Trophoblast cell (in vitro differentiated cells and primary cell): ENCODE results near the gene ZNF562.

Experiments used
- DNase-seq, 2 donors: peaks; one replicate each; pipeline ENCODE4 v3.0.0-alpha.2; 2016
- H2AFZ ChIP-seq: 2 replicates; pipeline ENCODE4 v1.6.1; 2013; ENCODE audit warnings: low read length, moderate library complexity, mild to moderate bottlenecking; ENCODE audit not compliant: insufficient read depth, poor library complexity
- H2AK5ac ChIP-seq: 2 replicates; pipeline ENCODE4 v1.6.1; 2013; ENCODE audit warnings: mild to moderate bottlenecking, low read length
- H2BK120ac ChIP-seq: 2 replicates; pipeline ENCODE4 v1.6.1; 2013; ENCODE audit warnings: low read length, mild to moderate bottlenecking, moderate library complexity; ENCODE audit not compliant: insufficient read depth, poor library complexity
- H2BK12ac ChIP-seq: 2 replicates; pipeline ENCODE4 v1.6.1; 2013; ENCODE audit warnings: mild to moderate bottlenecking, low read length, moderate library complexity
- H2BK5ac ChIP-seq: 2 replicates; pipeline ENCODE4 v1.6.1; 2013; ENCODE audit warnings: low read length, low read depth, moderate library complexity, mild to moderate bottlenecking; ENCODE audit not compliant: poor library complexity
- H3K14ac ChIP-seq: 2 replicates; pipeline ENCODE4 v1.6.1; 2013; ENCODE audit warnings: mild to moderate bottlenecking, low read length
- H3K18ac ChIP-seq: 2 replicates; pipeline ENCODE4 v1.6.1; 2013; ENCODE audit warnings: mild to moderate bottlenecking, low read length
- H3K23ac ChIP-seq: 2 replicates; pipeline ENCODE4 v1.6.1; 2013; ENCODE audit warnings: low read length
- H3K27ac ChIP-seq: 2 replicates; pipeline ENCODE4 v1.5.1; 2013; ENCODE audit warnings: low read depth, mild to moderate bottlenecking, inconsistent platforms, low read length, moderate library complexity
- H3K27me3 ChIP-seq: 2 replicates; pipeline ENCODE4 v1.6.1; 2013; ENCODE audit warnings: inconsistent platforms, mild to moderate bottlenecking, low read length, moderate library complexity; ENCODE audit not compliant: insufficient read depth
- H3K36me3 ChIP-seq, 2 experiments: 1 replicate in 1 of 2; 2 replicates in 1 of 2; pipeline ENCODE4 v1.6.1; 2013; ENCODE audit warnings: low read length in 2 of 2, mild to moderate bottlenecking in 2 of 2, moderate library complexity in 1 of 2; ENCODE audit not compliant: insufficient read depth in 2 of 2, control insufficient read depth in 1 of 2
- H3K4ac ChIP-seq: 2 replicates; pipeline ENCODE4 v1.6.1; 2013; ENCODE audit warnings: low read depth, mild to moderate bottlenecking, low read length, moderate library complexity
- H3K4me1 ChIP-seq, 2 experiments: 1 replicate in 1 of 2; 2 replicates in 1 of 2; pipeline ENCODE4 v1.6.1; 2013; ENCODE audit warnings: low read length in 2 of 2, mild to moderate bottlenecking in 2 of 2, moderate library complexity in 1 of 2; ENCODE audit not compliant: insufficient read depth in 2 of 2, control insufficient read depth in 1 of 2
- H3K4me2 ChIP-seq: 2 replicates; pipeline ENCODE4 v1.6.1; 2013; ENCODE audit warnings: inconsistent platforms, mild to moderate bottlenecking, low read length, moderate library complexity
- H3K4me3 ChIP-seq: 2 replicates; pipeline ENCODE4 v1.5.1; 2013; ENCODE audit warnings: mild to moderate bottlenecking, low read depth, low read length, inconsistent platforms
- H3K79me1 ChIP-seq: one replicate; pipeline ENCODE4 v1.6.1; 2013; ENCODE audit warnings: low read length
- H3K79me2 ChIP-seq: 2 replicates; pipeline ENCODE4 v1.6.1; 2013; ENCODE audit warnings: low read length, mild to moderate bottlenecking; ENCODE audit not compliant: control insufficient read depth, insufficient read depth, poor library complexity
- H3K9ac ChIP-seq: 2 replicates; pipeline ENCODE4 v1.6.1; 2013; ENCODE audit warnings: mild to moderate bottlenecking, low read length
- H3K9me3 ChIP-seq: 2 replicates; pipeline ENCODE4 v1.6.1; 2013; ENCODE audit warnings: low read depth, mild to moderate bottlenecking, control low read depth, inconsistent platforms, low read length; ENCODE audit not compliant: insufficient read depth
- H4K12ac ChIP-seq: 2 replicates; pipeline ENCODE4 v1.6.1; 2013; ENCODE audit warnings: low read depth, mild to moderate bottlenecking, low read length, moderate library complexity
- H4K8ac ChIP-seq: 2 replicates; pipeline ENCODE4 v1.6.1; 2013; ENCODE audit warnings: low read depth, mild to moderate bottlenecking, low read length, moderate library complexity
- H4K91ac ChIP-seq: one replicate; pipeline ENCODE4 v1.6.1; 2013; ENCODE audit warnings: low read depth, mild to moderate bottlenecking, low read length, moderate library complexity
- WGBS: extraction: QIAGEN DNeasy Blood & Tissue Kit; methylation state at CpG from one replicate; pipeline ENCODE4 v1.1.7; 2013; ENCODE audit warnings: missing lambda C conversion rate; ENCODE audit not compliant: insufficient read length, insufficient coverage; ENCODE audit errors: extremely low coverage; 5-methylcytosine and 5-hydroxymethylcytosine counted together

Gene ZNF562

DNA sequence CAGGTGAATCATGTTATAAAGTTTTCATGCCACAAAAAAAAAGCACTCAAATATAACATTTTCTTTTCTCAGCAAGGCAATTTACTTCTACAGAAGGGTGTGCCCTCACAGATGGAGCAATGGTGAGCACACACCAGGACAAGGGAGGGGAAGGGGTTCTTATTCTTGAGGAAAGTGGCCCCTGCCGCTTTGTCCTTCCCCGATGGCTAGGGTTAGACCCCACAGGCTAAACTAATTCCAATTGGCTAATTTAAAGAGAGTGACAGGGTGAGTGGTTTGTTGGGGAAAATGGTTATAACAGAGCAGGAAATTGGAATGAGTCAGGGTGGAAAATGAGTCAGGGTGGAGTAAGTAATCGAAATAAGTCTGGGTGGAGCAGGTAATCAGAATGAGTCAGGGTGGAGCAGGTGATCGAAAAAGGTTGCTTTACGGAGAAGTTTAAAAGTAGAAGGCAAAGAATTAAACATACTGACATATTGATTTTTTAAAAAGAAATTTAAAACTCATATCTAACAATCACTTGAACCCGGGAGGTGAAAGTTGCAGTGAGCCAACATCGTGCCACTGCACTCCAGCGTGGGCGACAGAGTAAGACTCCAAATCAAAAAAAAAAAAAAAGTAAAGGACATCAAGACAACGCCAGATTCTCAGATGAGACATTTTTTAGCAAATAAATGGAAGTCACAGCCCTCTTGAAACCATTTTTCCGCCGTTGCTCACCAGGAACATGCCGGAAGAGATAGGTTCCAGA, 813 bp downstream of the ZNF562 start:
- peak overlapping the region; percentile 73 for H3K4me2 ChIP-seq
- H2BK12ac ChIP-seq, result no peak overlapping the region
- peaks cover 10% of the 10 kb centered on the region for H3K9me3 ChIP-seq
- no peak overlapping the region for H3K14ac ChIP-seq
- H3K79me2 ChIP-seq, result no peaks in the 10 kb centered on the region
- peak overlapping the region; percentile 1 for H2AFZ ChIP-seq
- peak overlapping the region; percentile 16 for H4K8ac ChIP-seq
- peak overlapping the region; percentile 33 for H3K4ac ChIP-seq
- no peak overlapping the region for H2AK5ac ChIP-seq
- H3K23ac ChIP-seq, result no peak overlapping the region
- peak overlapping the region; percentile 31 for H4K91ac ChIP-seq
- peak in 1 of 2 donors; percentile 26 for DNase-seq
- peak overlapping the region; percentile 87 for H3K27ac ChIP-seq
- H3K27me3 ChIP-seq, result no peaks in the 10 kb centered on the region
- H2BK5ac ChIP-seq, result peak overlapping the region; percentile 10
- H4K12ac ChIP-seq, result no peak overlapping the region
- peaks cover 0 to 3% of the 10 kb centered on the region in 2 experiments for H3K36me3 ChIP-seq
- no peak overlapping the region for H2BK120ac ChIP-seq
- peak overlapping the region; percentile 86 for H3K4me3 ChIP-seq
- H3K4me1 ChIP-seq, result peaks cover 0 to 3% of the 10 kb centered on the region in 2 experiments
- no CpG with 5 or more reads among the region's 13 CpGs for WGBS
- peak overlapping the region; percentile 92 for H3K9ac ChIP-seq
- H3K79me1 ChIP-seq, result peaks cover 4% of the 10 kb centered on the region
- H3K18ac ChIP-seq, result no peak overlapping the region

DNA sequence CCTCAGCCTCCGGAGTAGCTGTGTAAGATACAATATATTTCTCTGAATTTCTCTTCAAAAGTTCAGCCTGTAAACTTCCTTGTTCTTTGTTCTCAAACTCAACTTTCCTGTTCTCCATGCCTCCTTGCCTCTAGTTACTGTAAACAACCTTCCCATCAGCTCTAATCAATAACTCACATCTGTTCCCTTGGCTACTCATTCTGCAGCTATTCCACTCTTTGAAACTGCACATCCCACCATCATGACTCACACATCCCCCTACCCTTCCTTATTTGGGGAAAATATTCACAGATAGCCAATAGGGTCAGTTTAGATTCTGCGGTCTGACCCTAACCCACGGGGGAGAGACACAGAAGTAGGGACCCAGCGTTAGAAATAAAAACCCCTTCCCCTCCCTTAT, 2.0 kb downstream of the ZNF562 start:
- no peak overlapping the region for H3K9ac ChIP-seq
- H3K18ac ChIP-seq, result no peak overlapping the region
- peaks cover 1 to 6% of the 10 kb centered on the region in 2 experiments for H3K36me3 ChIP-seq
- peak in 1 of 2 donors; percentile 59 for DNase-seq
- H2BK5ac ChIP-seq, result no peak overlapping the region
- peaks cover 4% of the 10 kb centered on the region for H3K79me1 ChIP-seq
- no peaks in the 10 kb centered on the region for H3K27me3 ChIP-seq
- H3K4me2 ChIP-seq, result peak overlapping the region; percentile 28
- H4K12ac ChIP-seq, result no peak overlapping the region
- WGBS, result no CpG with 5 or more reads among the region's 4 CpGs
- H3K23ac ChIP-seq, result no peak overlapping the region
- H3K4me1 ChIP-seq, result peaks cover 0 to 3% of the 10 kb centered on the region in 2 experiments
- no peak overlapping the region for H3K4ac ChIP-seq
- H2AK5ac ChIP-seq, result no peak overlapping the region
- H2BK12ac ChIP-seq, result no peak overlapping the region
- no peak overlapping the region for H3K14ac ChIP-seq
- H4K8ac ChIP-seq, result no peak overlapping the region
- peaks cover 10% of the 10 kb centered on the region for H3K9me3 ChIP-seq
- no peak overlapping the region for H2AFZ ChIP-seq
- H3K4me3 ChIP-seq, result no peak overlapping the region
- no peaks in the 10 kb centered on the region for H3K79me2 ChIP-seq
- H3K27ac ChIP-seq, result peak overlapping the region; percentile 56
- H2BK120ac ChIP-seq, result no peak overlapping the region
- no peak overlapping the region for H4K91ac ChIP-seq

DNA sequence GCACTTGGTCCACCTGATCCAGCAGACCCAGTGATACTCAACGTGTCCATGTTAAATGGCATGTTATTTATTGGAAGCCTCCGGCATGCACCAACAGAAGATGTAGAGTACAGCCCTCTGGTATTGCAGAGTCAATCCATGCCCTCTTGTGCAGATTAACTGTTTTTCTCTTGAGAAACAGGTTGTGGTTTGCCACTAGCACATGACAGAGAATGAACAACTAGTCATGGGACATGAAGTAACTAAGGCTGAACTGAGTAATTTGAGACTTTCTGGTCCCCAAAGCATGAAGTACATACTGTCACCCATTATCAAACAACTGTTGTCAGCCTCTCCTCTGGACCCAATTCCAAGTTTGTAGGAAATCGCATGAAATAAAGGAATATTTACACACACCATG, 3.2 kb downstream of the ZNF562 start:
- Histone ChIP-seq H2BK12ac (no peak overlapping the region), H3K79me2 (no peaks in the 10 kb centered on the region), H3K23ac (peak overlapping the region; percentile 86), H2BK120ac (no peak overlapping the region), H2BK5ac (no peak overlapping the region), H3K79me1 (peaks cover 4% of the 10 kb centered on the region), H4K8ac (no peak overlapping the region), H3K9me3 (peaks cover 10% of the 10 kb centered on the region), H3K4me3 (no peak overlapping the region), H3K27me3 (no peaks in the 10 kb centered on the region), H3K27ac (no peak overlapping the region), H3K14ac (no peak overlapping the region), H3K4me1 (peaks cover 0 to 3% of the 10 kb centered on the region in 2 experiments), H3K18ac (no peak overlapping the region), H4K12ac (no peak overlapping the region), H2AK5ac (no peak overlapping the region), H3K36me3 (peaks cover 1 to 7% of the 10 kb centered on the region in 2 experiments), H4K91ac (no peak overlapping the region), H3K9ac (no peak overlapping the region), H2AFZ (no peak overlapping the region), H3K4ac (peak overlapping the region; percentile 12), H3K4me2 (peak overlapping the region; percentile 26)
- no CpG with 5 or more reads among the region's 3 CpGs for whole genome bisulfite sequencing
- no peak for DNase-seq

GRCh38 chr19:9668544-9668943, 6.4 kb downstream of the ZNF562 start:
- DNase-seq, result no peak

More at GRCh38 chr19:9668544-9668943, 6.4 kb downstream of the ZNF562 start:
- WGBS, result no CpG with 5 or more reads among the region's 2 CpGs
- H2AFZ ChIP-seq, result no peak overlapping the region
- H3K27ac ChIP-seq, result no peak overlapping the region
- H4K91ac ChIP-seq, result no peak overlapping the region
- no peak overlapping the region for H2BK120ac ChIP-seq
- H2BK5ac ChIP-seq, result no peak overlapping the region
- no peak overlapping the region for H3K23ac ChIP-seq
- H3K14ac ChIP-seq, result no peak overlapping the region
- H3K4me3 ChIP-seq, result no peak overlapping the region
- H3K27me3 ChIP-seq, result no peaks in the 10 kb centered on the region
- H2BK12ac ChIP-seq, result no peak overlapping the region
- peaks cover 1 to 7% of the 10 kb centered on the region in 2 experiments for H3K36me3 ChIP-seq
- no peak overlapping the region for H2AK5ac ChIP-seq
- no peak overlapping the region for H3K4me2 ChIP-seq
- H3K79me1 ChIP-seq, result no peaks in the 10 kb centered on the region
- H3K9ac ChIP-seq, result no peak overlapping the region
- no peak overlapping the region for H4K12ac ChIP-seq
- H3K79me2 ChIP-seq, result peaks cover 2% of the 10 kb centered on the region
- H4K8ac ChIP-seq, result no peak overlapping the region
- H3K4ac ChIP-seq, result no peak overlapping the region
- peaks cover 6% of the 10 kb centered on the region for H3K9me3 ChIP-seq
- H3K4me1 ChIP-seq, result peaks cover 0 to 3% of the 10 kb centered on the region in 2 experiments
- no peak overlapping the region for H3K18ac ChIP-seq
